Measurements from ENCODE around the gene UBE2J2. TPM values are rescaled to one million over a fixed set of nuclear protein-coding genes. Genes with fewer than 3 reads are reported as not detected.

The UBE2J2 gene
- total RNA-seq, 4 donors from 2014 or later = 33.0 to 58.4 (median 36.2) TPM

- H3K27me3 ChIP-seq = no peaks in the 10 kb centered on the region
- no peak for TF ChIP-seq POLR2A (IDR thresholded peaks at IDR 0.05)
- TF ChIP-seq CTCF (IDR thresholded peaks at IDR 0.05) = no peak
- H3K36me3 ChIP-seq = peaks cover 16 to 25% of the 10 kb centered on the region in 2 donors
- no peak for DNase-seq
- H3K4me3 ChIP-seq (replicated peaks in 1 of 3) = no peak overlapping the region
- H3K27ac ChIP-seq = no peak overlapping the region
- H3K4me1 ChIP-seq = peaks cover 12 to 28% of the 10 kb centered on the region in 2 donors
- intact Hi-C loops (cut with DNase I) = no loop called here
- H3K9me3 ChIP-seq = no peaks in the 10 kb centered on the region
- WGBS, 2 donors = 92 to 97% methylated on average over 16 to 19 of the region's 19 CpGs
Measured at GRCh38 chr1:1229770-1230169, 43.9 kb downstream of the UBE2J2 start.

GRCh38 chr1:1228596-1229321, 44.9 kb downstream of the UBE2J2 start:
- Histone ChIP-seq H3K4me3 (replicated peaks in 1 of 3) (no peak overlapping the region), H3K36me3 (peaks cover 18 to 25% of the 10 kb centered on the region in 2 donors), H3K27me3 (no peaks in the 10 kb centered on the region), H3K9me3 (no peaks in the 10 kb centered on the region), H3K4me1 (peaks cover 12 to 28% of the 10 kb centered on the region in 2 donors), H3K27ac (no peak overlapping the region)
- intact Hi-C loops (cut with DNase I) = no loop called here
- TF ChIP-seq CTCF (IDR thresholded peaks at IDR 0.05) (no peak), POLR2A (IDR thresholded peaks at IDR 0.05) (no peak)
- no peak for DNase-seq
- WGBS, 2 donors = 93 to 97% methylated on average over 14 to 27 of the region's 28 CpGs

GRCh38 chr1:1228187-1228586, 45.5 kb downstream of the UBE2J2 start:
- Histone ChIP-seq H3K4me3 (replicated peaks in 1 of 3) (no peak overlapping the region), H3K4me1 (peaks cover 12 to 26% of the 10 kb centered on the region in 2 donors), H3K27me3 (no peaks in the 10 kb centered on the region), H3K27ac (no peak overlapping the region), H3K36me3 (peaks cover 24 to 31% of the 10 kb centered on the region in 2 donors), H3K9me3 (no peaks in the 10 kb centered on the region)
- intact Hi-C loops (cut with DNase I) = no loop called here
- WGBS, 2 donors = 96 to 97% methylated on average over 11 to 18 of the region's 30 CpGs
- TF ChIP-seq CTCF (IDR thresholded peaks at IDR 0.05) = no peak
- no peak for TF ChIP-seq POLR2A (IDR thresholded peaks at IDR 0.05)
- DNase-seq = no peak

DNA sequence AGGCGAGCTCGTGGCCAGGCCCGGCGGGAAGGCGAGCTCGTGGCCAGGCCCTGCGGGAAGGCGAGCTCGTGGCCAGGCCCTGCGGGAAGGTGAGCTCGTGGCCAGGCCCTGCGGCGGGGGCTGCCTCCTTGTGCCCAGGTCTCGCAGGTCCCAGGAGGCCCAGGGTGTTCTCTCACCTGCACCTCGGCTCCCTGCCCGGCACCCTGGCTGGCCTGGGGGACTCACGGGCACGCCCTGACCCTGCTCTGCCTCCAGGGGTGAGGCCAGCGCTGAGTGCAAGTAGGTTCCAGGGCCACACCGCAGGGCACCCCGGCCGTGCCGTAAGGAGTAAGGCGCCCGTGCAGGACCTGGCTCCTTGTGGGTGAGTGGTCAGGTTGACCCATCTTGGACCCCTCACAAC, 46.3 kb downstream of the UBE2J2 start:
- WGBS, 2 donors = 97 to 100% methylated on average over 7 to 10 of the region's 25 CpGs
- H3K4me3 ChIP-seq (replicated peaks in 1 of 3) = no peak overlapping the region
- peaks cover 32 to 39% of the 10 kb centered on the region in 2 donors for H3K36me3 ChIP-seq
- no peak overlapping the region for H3K27ac ChIP-seq
- H3K4me1 ChIP-seq = peaks cover 12 to 18% of the 10 kb centered on the region in 2 donors
- H3K9me3 ChIP-seq = no peaks in the 10 kb centered on the region
- TF ChIP-seq CTCF (IDR thresholded peaks at IDR 0.05) (no peak), POLR2A (IDR thresholded peaks at IDR 0.05) (no peak)
- intact Hi-C loops (cut with DNase I) = no loop called here
- DNase-seq = no peak
- H3K27me3 ChIP-seq = no peaks in the 10 kb centered on the region

DNA sequence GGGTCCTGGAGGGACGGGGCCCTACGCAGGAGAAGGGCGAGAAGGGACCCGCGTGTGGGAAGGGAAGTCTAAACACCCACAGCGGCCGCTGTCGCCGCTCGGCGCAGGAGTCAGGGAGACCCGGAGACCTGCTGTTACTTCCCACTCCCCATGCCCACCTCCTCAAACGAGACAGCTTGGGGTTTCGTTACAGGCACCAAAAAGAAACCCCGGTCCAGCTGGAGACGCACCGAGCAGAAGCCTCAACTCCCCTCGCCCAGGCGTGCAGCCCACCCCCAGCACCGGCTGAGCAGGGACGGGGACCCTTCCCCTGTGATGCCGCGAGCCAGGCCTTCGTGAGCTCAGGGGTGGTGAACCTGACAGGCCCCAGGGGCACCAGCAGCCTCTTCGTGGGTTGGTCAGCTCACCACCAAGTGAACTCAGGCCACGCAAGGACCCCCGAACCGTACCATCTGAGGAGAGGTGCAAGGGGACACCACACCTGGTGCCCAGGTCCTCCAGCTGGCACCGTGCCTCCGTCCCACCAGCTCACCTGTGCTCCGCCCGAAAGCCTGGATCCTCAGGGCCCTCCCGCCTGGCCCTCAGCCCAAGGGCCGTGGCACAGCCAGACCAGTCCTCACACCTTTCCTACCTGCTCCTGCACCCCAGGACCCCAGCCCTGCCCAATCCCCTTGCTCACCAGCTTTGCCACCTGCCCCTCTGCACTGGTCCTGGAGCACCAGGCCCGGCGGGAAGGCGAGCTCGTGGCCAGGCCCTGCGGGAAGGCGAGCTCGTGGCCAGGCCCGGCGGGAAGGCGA, 46.9 kb downstream of the UBE2J2 start:
- H3K4me3 ChIP-seq (replicated peaks in 1 of 3) = no peak overlapping the region
- TF ChIP-seq POLR2A (IDR thresholded peaks at IDR 0.05) (no peak), CTCF (IDR thresholded peaks at IDR 0.05) (no peak)
- no peaks in the 10 kb centered on the region for H3K27me3 ChIP-seq
- intact Hi-C loops (cut with DNase I) = no loop called here
- 96 to 97% methylated on average over 14 to 38 of the region's 44 CpGs for WGBS, 2 donors
- peaks cover 38 to 44% of the 10 kb centered on the region in 2 donors for H3K36me3 ChIP-seq
- H3K9me3 ChIP-seq = no peaks in the 10 kb centered on the region
- peaks cover 12 to 18% of the 10 kb centered on the region in 2 donors for H3K4me1 ChIP-seq
- no peak overlapping the region for H3K27ac ChIP-seq
- DNase-seq = no peak
